Motor neuron (in vitro differentiated cells): ENCODE results near the gene CCIN. TPM values are rescaled to one million over a fixed set of nuclear protein-coding genes. Genes with fewer than 3 reads are reported as not detected.

Experiments
- ATAC-seq, 8 experiments: fragments of 200-7000 bp; cut with Tn5 transposase; replicated peaks in 6 of 8; 2 replicates each; pipeline ENCODE4 v1.8.0; 2021; ENCODE audit warnings: mild to moderate bottlenecking in 8 of 8, moderate library complexity in 8 of 8
- H3K27ac ChIP-seq, 2 donors: fragments of 250-450 bp; sonication (Bioruptor Pico); 2 replicates each; pipeline ENCODE4 v1.9.0; 2021; ENCODE audit warnings: antibody characterized with exemption in 2 of 2, mild to moderate bottlenecking in 2 of 2, moderate library complexity in 1 of 2
- H3K4me1 ChIP-seq, 2 donors: fragments of 250-450 bp; sonication (Bioruptor Pico); replicated peaks in 1 of 2; 2 replicates each; pipeline ENCODE4 v1.6.1; 2021; ENCODE audit warnings: antibody characterized with exemption in 2 of 2, mild to moderate bottlenecking in 2 of 2, moderate library complexity in 1 of 2
- H3K4me3 ChIP-seq, 5 donors: fragments of 250-450 bp; sonication (Bioruptor Pico); 2 replicates each; pipeline ENCODE4 v1.9.0; 2021; ENCODE audit warnings: antibody characterized with exemption in 5 of 5, mild to moderate bottlenecking in 5 of 5, moderate library complexity in 4 of 5
- WGBS, 10 experiments: fragments of 450-650 bp; shearing (Covaris generic); methylation state at CpG; one replicate each; pipeline ENCODE4 v1.0.0; 2022; 5-methylcytosine and 5-hydroxymethylcytosine counted together
- in situ Hi-C, 9 experiments: fragments of 400-800 bp; cut with MboI; loops; one replicate each; pipeline ENCODE4 v1.15.0; 2021; ENCODE audit warnings: low sequenced_read_pairs in 9 of 9, low pct_unique_long_range_greater_than_20kb in 2 of 9; ENCODE audit not compliant: unreplicated experiment in 9 of 9
- total RNA-seq, 8 experiments: library from RNA; unstranded; fragments of 300-600 nt; gene quantifications; 2 replicates each; pipeline versions ENCODE4 v1.2.3 to v1.2.4, GENCODE V29; 2022

CCIN gene
- total RNA-seq, 8 experiments from 2014 or later, result 0.08 to 0.47 (median 0.25) TPM; not detected in 4

GRCh38 chr9:36143245-36143641 is 25.9 kb upstream of the CCIN start:
- Histone ChIP-seq H3K27ac (no peak overlapping the region), H3K4me1 (peaks cover 0 to 13% of the 10 kb centered on the region in 2 donors), H3K4me3 (no peak overlapping the region)
- in situ Hi-C loops, result no loop called here
- 17 to 93% (median 59%) methylated on average over 1 to 8 of the region's 13 CpGs; no CpG with 5 or more reads in 3 of the 10 experiments for WGBS, 10 experiments
- no peak for ATAC-seq

DNA sequence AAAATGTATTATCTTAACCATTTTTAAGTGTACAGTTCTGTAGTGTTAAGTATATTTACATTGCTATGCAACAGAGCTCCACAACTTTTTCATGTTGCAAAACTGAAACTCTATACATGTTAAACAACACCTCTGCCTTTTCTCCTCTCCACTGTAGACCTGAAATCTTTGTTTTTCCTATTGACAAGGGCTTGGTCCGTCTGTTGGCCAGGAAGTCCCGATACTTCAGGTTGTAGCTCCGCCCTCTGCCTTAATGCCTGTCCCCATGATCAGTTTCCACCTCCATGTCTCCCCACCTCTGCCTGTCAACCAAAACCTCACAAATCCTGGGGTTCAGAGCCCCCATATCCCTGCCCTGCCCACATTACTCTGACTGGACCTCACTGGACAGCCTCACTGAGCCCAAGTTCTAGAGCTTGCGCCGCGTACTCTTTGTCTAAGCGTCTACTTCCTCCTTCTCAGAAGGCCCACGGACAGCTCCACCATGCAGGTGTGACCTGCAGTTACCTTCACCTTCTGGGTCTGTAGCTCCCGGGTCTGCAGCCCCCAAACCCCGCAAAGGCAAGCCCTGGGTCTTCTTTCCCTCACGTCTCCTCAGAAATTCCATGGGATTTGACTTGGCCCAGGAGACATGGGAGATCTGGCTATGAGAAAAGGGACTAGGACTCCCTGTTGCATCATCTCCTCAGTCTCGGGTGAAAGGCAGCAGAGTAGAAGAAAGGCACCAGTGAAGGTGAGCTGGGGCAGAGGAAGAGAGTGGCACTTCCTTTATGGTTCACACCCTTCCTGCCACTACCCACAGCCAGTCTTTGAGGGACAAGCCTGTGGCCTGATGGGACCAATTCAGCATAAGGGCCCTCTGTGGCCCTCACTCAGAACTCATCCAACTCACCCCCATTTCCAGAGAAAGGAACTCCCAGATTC is 24.6 kb upstream of the CCIN start:
- ATAC-seq, result no peak
- Histone ChIP-seq H3K4me1 (peaks cover 0 to 8% of the 10 kb centered on the region in 2 donors), H3K4me3 (no peak overlapping the region), H3K27ac (no peak overlapping the region)
- 80 to 100% (median 95%) methylated on average over 1 to 6 of the region's 12 CpGs; no CpG with 5 or more reads in 3 of the 10 experiments for WGBS, 10 experiments
- in situ Hi-C loops, result no loop called here

GRCh38 chr9:36145970-36146369 is 23.2 kb upstream of the CCIN start:
- no peak overlapping the region for H3K27ac ChIP-seq
- WGBS, 10 experiments, result 83 to 100% (median 90%) methylated on average over 1 to 4 of the region's 4 CpGs; no CpG with 5 or more reads in 2 of the 10 experiments
- no peak for ATAC-seq

GRCh38 chr9:36146651-36147050 is 22.5 kb upstream of the CCIN start:
- 20 to 100% (median 89%) methylated on average over 1 to 4 of the region's 10 CpGs; no CpG with 5 or more reads in 6 of the 10 experiments for WGBS, 10 experiments
- Histone ChIP-seq H3K4me1 (peaks cover 0 to 4% of the 10 kb centered on the region in 2 donors), H3K27ac (no peak overlapping the region), H3K4me3 (no peak overlapping the region)
- in situ Hi-C loops, result no loop called here
- no peak for ATAC-seq

More at GRCh38 chr9:36145970-36146369, 23.2 kb upstream of the CCIN start:
- H3K4me3 ChIP-seq, result no peak overlapping the region
- in situ Hi-C loops, result no loop called here
- peaks cover 0 to 4% of the 10 kb centered on the region in 2 donors for H3K4me1 ChIP-seq

DNA sequence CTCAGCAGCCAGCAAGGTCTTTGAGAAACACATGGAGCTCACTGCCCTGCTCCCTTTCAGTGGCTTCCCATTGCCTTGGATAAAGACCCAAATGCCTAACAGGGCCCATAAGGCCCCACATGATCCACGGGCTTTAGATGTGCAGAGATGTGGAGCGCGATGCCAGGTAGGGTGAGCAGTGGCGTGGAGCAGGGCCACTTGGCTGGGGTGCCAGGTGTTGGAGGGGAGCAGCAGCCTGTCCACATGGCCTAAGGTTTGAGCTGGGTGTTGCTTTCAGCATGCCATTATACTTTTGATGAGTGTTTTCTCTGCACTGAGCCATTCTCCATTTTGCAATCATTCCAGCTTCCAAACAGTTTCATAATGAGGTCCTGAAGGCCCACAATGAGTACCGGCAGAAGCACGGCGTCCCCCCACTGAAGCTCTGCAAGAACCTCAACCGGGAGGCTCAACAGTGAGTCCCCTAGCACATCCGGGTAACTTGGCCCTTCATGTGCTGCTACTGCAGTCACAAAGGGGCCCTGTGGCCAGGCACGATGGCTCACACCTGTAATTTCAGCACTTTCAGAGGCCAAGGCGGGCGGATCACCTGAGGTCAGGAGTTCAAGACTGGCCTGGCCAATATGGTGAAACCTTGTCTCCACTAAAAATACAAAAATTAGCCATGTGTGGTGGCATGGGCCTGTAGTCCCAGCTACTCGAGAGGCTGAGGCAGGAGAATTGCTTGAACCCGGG is 21.6 kb upstream of the CCIN start:
- H3K4me3 ChIP-seq, result no peak overlapping the region
- no peak for ATAC-seq
- in situ Hi-C loops, result no loop called here
- WGBS, 10 experiments, result 40 to 100% (median 95%) methylated on average over 1 to 8 of the region's 14 CpGs; no CpG with 5 or more reads in 2 of the 10 experiments
- no peak overlapping the region for H3K27ac ChIP-seq
- peaks cover 0 to 4% of the 10 kb centered on the region in 2 donors for H3K4me1 ChIP-seq

DNA sequence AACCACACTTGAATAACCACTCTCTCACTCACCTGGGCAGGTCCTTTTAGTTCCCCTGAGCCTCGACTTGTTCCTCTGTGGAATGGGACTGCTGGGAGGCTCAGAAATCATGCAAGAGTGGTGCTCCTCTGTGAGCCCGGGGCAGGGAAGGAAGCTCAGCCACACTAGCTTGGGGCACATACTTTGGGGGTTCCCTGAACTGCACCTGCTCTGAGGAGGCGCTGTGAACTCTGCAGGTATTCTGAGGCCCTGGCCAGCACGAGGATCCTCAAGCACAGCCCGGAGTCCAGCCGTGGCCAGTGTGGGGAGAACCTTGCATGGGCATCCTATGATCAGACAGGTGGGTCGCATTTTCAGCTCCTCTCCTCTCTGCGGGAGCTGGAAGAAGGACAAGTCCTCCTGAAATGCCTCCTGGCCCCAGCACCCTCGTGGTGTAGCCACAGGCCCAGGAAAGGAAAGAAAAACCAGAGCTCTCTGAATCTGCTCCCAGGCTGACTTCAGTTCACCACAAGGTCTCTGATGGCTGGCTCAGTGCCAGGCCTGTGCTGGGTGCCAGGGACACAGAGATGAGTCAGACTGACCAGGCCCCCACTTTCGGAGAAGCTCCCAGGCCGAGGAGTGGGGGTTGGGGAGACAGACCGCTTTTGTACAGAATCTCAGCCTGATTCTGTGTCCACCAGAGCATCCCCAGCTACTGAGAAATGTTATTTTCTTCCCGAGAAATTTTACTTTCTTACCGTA is 20.7 kb upstream of the CCIN start:
- H3K4me1 ChIP-seq, result peaks cover 0 to 4% of the 10 kb centered on the region in 2 donors
- in situ Hi-C loops, result no loop called here
- no peak overlapping the region for H3K4me3 ChIP-seq
- peak; percentile 61 to 96 (median 82) for ATAC-seq
- no peak overlapping the region for H3K27ac ChIP-seq
- WGBS, 10 experiments, result 0 to 100% (median 76%) methylated on average over 2 to 11 of the region's 14 CpGs; no CpG with 5 or more reads in 3 of the 10 experiments

GRCh38 chr9:36149197-36149596 is 20.0 kb upstream of the CCIN start:
- in situ Hi-C loops, result no loop called here
- peak in 3 of 8 experiments; percentile 20 to 26 (median 22) for ATAC-seq
- no peak overlapping the region for H3K4me3 ChIP-seq
- 93 to 100% methylated on average over 2 to 3 of the region's 4 CpGs; no CpG with 5 or more reads in 8 of the 10 experiments for WGBS, 10 experiments
- no peak overlapping the region for H3K27ac ChIP-seq
- H3K4me1 ChIP-seq, result peaks cover 3 to 7% of the 10 kb centered on the region in 2 donors

- no peak for ATAC-seq
- no peak overlapping the region for H3K4me3 ChIP-seq
- peaks cover 7 to 16% of the 10 kb centered on the region in 2 donors for H3K4me1 ChIP-seq
- H3K27ac ChIP-seq, result no peak overlapping the region
- 40 to 100% (median 79%) methylated on average over 1 to 3 of the region's 4 CpGs; no CpG with 5 or more reads in 4 of the 10 experiments for WGBS, 10 experiments
- in situ Hi-C loops, result loop anchor here in 1 of 9 experiments (25.0 kb wide), 1 partner anchor 112 kb away; the partner anchor contains the start of gene GNE
These were observed 18.4 kb upstream of the CCIN start for GRCh38 chr9:36150574-36151315.

GRCh38 chr9:36151316-36152210 is 17.6 kb upstream of the CCIN start:
- Histone ChIP-seq H3K4me3 (no peak overlapping the region), H3K27ac (no peak overlapping the region), H3K4me1 (peaks cover 7 to 16% of the 10 kb centered on the region in 2 donors)
- in situ Hi-C loops, result loop anchor here in 1 of 9 experiments (25.0 kb wide), 1 partner anchor 111 kb away; the partner anchor contains the start of gene GNE
- WGBS, 10 experiments, result 81 to 100% (median 100%) methylated on average over 1 to 4 of the region's 14 CpGs; no CpG with 5 or more reads in 7 of the 10 experiments
- ATAC-seq, result peak in 2 of 8 experiments; percentile 12 to 25

- 77 to 100% (median 94%) methylated on average over 2 to 8 of the region's 10 CpGs for WGBS, 10 experiments
- Histone ChIP-seq H3K4me3 (no peak overlapping the region), H3K27ac (no peak overlapping the region), H3K4me1 (peaks cover 7 to 16% of the 10 kb centered on the region in 2 donors)
- in situ Hi-C loops, result loop anchor here in 1 of 9 experiments (25.0 kb wide), 1 partner anchor 109 kb away; the partner anchor contains the start of gene GNE
- ATAC-seq, result no peak
These were observed 16.3 kb upstream of the CCIN start for GRCh38 chr9:36152741-36153438.
